Measurements from ENCODE around the gene SCGB1A1. TPM values are rescaled to one million over a fixed set of nuclear protein-coding genes. Genes with fewer than 3 reads are reported as not detected.

Gene SCGB1A1
- total RNA-seq, 1 experiment from 2014 or later, result not detected

- Mint-ChIP-seq H3K9me3 (ENCODE audit: low read depth, unreplicated experiment) (no peaks in the 10 kb centered on the region), H3K4me1 (ENCODE audit: low read depth, unreplicated experiment) (no peaks in the 10 kb centered on the region), H3K27me3 (ENCODE audit: unreplicated experiment) (no peaks in the 10 kb centered on the region), H3K36me3 (ENCODE audit: insufficient read depth, unreplicated experiment) (no peaks in the 10 kb centered on the region), H3K27ac (ENCODE audit: unreplicated experiment) (no peak overlapping the region), H3K4me3 (ENCODE audit: low read depth, unreplicated experiment) (no peak overlapping the region)
- no peak for DNase-seq
- CTCF ChIA-PET, result interaction anchor here (0.5 to 1.5 kb wide), 2 partner anchors 12 to 38 kb away, joined by 3 to 5 read pairs; no protein-coding TSS in a partner anchor
- intact Hi-C loops (cut with micrococcal nuclease; ENCODE audit: unreplicated experiment), result no loop called here
- TF ChIP-seq CTCF (IDR thresholded peaks at IDR 0.05; ENCODE audit: unreplicated experiment), result no peak
- no TSS peak for BruUV-seq (replicated peaks)
These were observed 38.6 kb downstream of the SCGB1A1 start for GRCh38 chr11:62457478-62457877.

- BruUV-seq (replicated peaks), result no TSS peak
- CTCF ChIA-PET, result interaction anchor here (0.5 to 1.5 kb wide), 3 partner anchors 13 to 37 kb away, joined by 3 to 5 read pairs (median 3); no protein-coding TSS in a partner anchor
- Mint-ChIP-seq H3K27ac (ENCODE audit: unreplicated experiment) (no peak overlapping the region), H3K4me3 (ENCODE audit: low read depth, unreplicated experiment) (no peak overlapping the region), H3K36me3 (ENCODE audit: insufficient read depth, unreplicated experiment) (peaks cover 1% of the 10 kb centered on the region), H3K9me3 (ENCODE audit: low read depth, unreplicated experiment) (no peaks in the 10 kb centered on the region), H3K4me1 (ENCODE audit: low read depth, unreplicated experiment) (no peaks in the 10 kb centered on the region), H3K27me3 (ENCODE audit: unreplicated experiment) (no peaks in the 10 kb centered on the region)
- no peak for TF ChIP-seq CTCF (IDR thresholded peaks at IDR 0.05; ENCODE audit: unreplicated experiment)
- DNase-seq, result no peak
- intact Hi-C loops (cut with micrococcal nuclease; ENCODE audit: unreplicated experiment), result no loop called here
These were observed 39.6 kb downstream of the SCGB1A1 start for GRCh38 chr11:62458212-62459002.

GRCh38 chr11:62459080-62459479 lies 40.2 kb downstream of the SCGB1A1 start:
- TF ChIP-seq CTCF (IDR thresholded peaks at IDR 0.05; ENCODE audit: unreplicated experiment), result no peak
- CTCF ChIA-PET, result interaction anchor here (1.0 kb wide), 1 partner anchor 15 kb away, joined by 3 read pairs; no protein-coding TSS in a partner anchor

GRCh38 chr11:62461740-62462507 lies 43.1 kb downstream of the SCGB1A1 start:
- H3K27ac Mint-ChIP-seq (ENCODE audit: unreplicated experiment), result no peak overlapping the region
- intact Hi-C loops (cut with micrococcal nuclease; ENCODE audit: unreplicated experiment), result no loop called here
- CTCF ChIA-PET, result interaction anchor here (0.7 kb wide), 1 partner anchor 1103 kb away, joined by 5 read pairs; no protein-coding TSS in a partner anchor

More at GRCh38 chr11:62459080-62459479, 40.2 kb downstream of the SCGB1A1 start:
- H3K27ac Mint-ChIP-seq (ENCODE audit: unreplicated experiment), result no peak overlapping the region
- no peak overlapping the region for H3K4me3 Mint-ChIP-seq (ENCODE audit: low read depth, unreplicated experiment)
- no TSS peak for BruUV-seq (replicated peaks)
- no peaks in the 10 kb centered on the region for H3K4me1 Mint-ChIP-seq (ENCODE audit: low read depth, unreplicated experiment)
- H3K27me3 Mint-ChIP-seq (ENCODE audit: unreplicated experiment), result no peaks in the 10 kb centered on the region
- intact Hi-C loops (cut with micrococcal nuclease; ENCODE audit: unreplicated experiment), result no loop called here
- no peaks in the 10 kb centered on the region for H3K9me3 Mint-ChIP-seq (ENCODE audit: low read depth, unreplicated experiment)
- DNase-seq, result no peak
- peaks cover 4% of the 10 kb centered on the region for H3K36me3 Mint-ChIP-seq (ENCODE audit: insufficient read depth, unreplicated experiment)

More at GRCh38 chr11:62461740-62462507, 43.1 kb downstream of the SCGB1A1 start:
- TF ChIP-seq CTCF (IDR thresholded peaks at IDR 0.05; ENCODE audit: unreplicated experiment), result no peak
- no peaks in the 10 kb centered on the region for H3K27me3 Mint-ChIP-seq (ENCODE audit: unreplicated experiment)
- no peaks in the 10 kb centered on the region for H3K9me3 Mint-ChIP-seq (ENCODE audit: low read depth, unreplicated experiment)
- no peak overlapping the region for H3K4me3 Mint-ChIP-seq (ENCODE audit: low read depth, unreplicated experiment)
- no peaks in the 10 kb centered on the region for H3K4me1 Mint-ChIP-seq (ENCODE audit: low read depth, unreplicated experiment)
- BruUV-seq (replicated peaks), result no TSS peak
- peaks cover 4% of the 10 kb centered on the region for H3K36me3 Mint-ChIP-seq (ENCODE audit: insufficient read depth, unreplicated experiment)
- no peak for DNase-seq

Measured in Calu3 (cell line).